Loucy (cell line): Measurements from ENCODE around the gene CEP55.

ENCODE experiments used
- EZH2phosphoT487 ChIP-seq: fragments of 200-600 bp; IDR thresholded peaks from 2 replicates; pipeline ENCODE4 v1.6.1; 2018; ENCODE audit warnings: antibody characterized with exemption, mild to moderate bottlenecking, moderate library complexity, borderline replicate concordance
- TF ChIP-seq, protein P1 (sequence below): fragments of 200-600 bp; sonication (generic); conservative IDR thresholded peaks from 2 replicates; pipeline ENCODE4 v1.5.1; 2014; ENCODE audit warnings: mild to moderate bottlenecking, antibody characterized with exemption, low read length

DNA sequence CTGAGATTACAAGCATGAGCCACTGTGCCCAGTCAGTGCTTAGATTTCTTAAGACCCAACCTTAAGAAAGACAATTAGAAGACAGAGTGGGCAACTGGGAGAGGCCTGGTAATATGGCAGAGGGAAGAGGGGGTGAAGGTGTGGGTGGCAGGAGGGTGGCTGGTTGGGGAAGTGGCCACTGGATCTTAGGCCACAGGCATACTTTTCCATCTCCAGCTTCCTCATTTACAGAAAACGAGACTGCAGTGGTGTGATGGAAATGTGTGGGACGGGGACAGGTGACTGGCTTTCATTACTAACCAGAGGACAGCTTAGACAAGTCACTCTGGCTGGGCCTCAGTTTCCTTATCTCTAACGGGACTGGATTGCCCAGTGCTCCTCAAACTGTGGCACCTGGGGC is 69.0 kb downstream of the CEP55 start:
- TF ChIP-seq, protein P1, sequence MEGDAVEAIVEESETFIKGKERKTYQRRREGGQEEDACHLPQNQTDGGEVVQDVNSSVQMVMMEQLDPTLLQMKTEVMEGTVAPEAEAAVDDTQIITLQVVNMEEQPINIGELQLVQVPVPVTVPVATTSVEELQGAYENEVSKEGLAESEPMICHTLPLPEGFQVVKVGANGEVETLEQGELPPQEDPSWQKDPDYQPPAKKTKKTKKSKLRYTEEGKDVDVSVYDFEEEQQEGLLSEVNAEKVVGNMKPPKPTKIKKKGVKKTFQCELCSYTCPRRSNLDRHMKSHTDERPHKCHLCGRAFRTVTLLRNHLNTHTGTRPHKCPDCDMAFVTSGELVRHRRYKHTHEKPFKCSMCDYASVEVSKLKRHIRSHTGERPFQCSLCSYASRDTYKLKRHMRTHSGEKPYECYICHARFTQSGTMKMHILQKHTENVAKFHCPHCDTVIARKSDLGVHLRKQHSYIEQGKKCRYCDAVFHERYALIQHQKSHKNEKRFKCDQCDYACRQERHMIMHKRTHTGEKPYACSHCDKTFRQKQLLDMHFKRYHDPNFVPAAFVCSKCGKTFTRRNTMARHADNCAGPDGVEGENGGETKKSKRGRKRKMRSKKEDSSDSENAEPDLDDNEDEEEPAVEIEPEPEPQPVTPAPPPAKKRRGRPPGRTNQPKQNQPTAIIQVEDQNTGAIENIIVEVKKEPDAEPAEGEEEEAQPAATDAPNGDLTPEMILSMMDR = no peak
- no peak for TF ChIP-seq EZH2phosphoT487
